HCT116 (cell line): ENCODE data around the gene ARMC12. TPM values are rescaled to one million over a fixed set of nuclear protein-coding genes. Genes with fewer than 3 reads are reported as not detected.

Experiments used
- ATAC-seq: fragments of 200-7000 bp; cut with Tn5 transposase; 2 replicates; pipeline ENCODE4 v1.9.1; 2020; ENCODE audit warnings: mild to moderate bottlenecking, moderate library complexity
- BruUV-seq: library from RNA; stranded (reverse); fragments of 400-500 nt; replicated peaks from 2 replicates; lab custom pipeline; 2021; lab: Mats Ljungman, UMichigan
- CTCF ChIA-PET: fragments of 300-600 bp; sonication (Branson Sonifier 250); formaldehyde crosslinking; loops from one replicate; lab custom pipeline; 2021; ENCODE audit warnings: antibody characterized with exemption; lab: Charles Lee
- POLR2A ChIA-PET: fragments of 300-600, 350-600 bp; sonication (Branson Sonifier 250); formaldehyde crosslinking; loops from one replicate; lab custom pipeline; 2021; ENCODE audit warnings: antibody characterized with exemption; lab: Charles Lee
- RAD21 ChIA-PET, 2 experiments: fragments of 300-600 bp; sonication (Branson Sonifier 250); formaldehyde crosslinking; loops; one replicate each; lab custom pipeline; 2023; ENCODE audit warnings: low total read pairs in 2 of 2; ENCODE audit not compliant: uncharacterized antibody in 2 of 2, unreplicated experiment in 2 of 2, low non-redundant PET in 1 of 2; lab: Charles Lee
- DNase-seq: peaks from one replicate; pipeline ENCODE4 v3.0.0-alpha.2; 2010; ENCODE audit warnings: low read depth, low spot score
- H2AFZ ChIP-seq: fragments of 200-600 bp; shearing (Covaris generic), sonication (generic); 2 replicates; pipeline ENCODE4 v1.6.1; 2017; ENCODE audit warnings: low read depth, mixed run types, mixed read lengths, antibody characterized with exemption, low read length; ENCODE audit not compliant: poor library complexity, severe bottlenecking
- H3K27ac ChIP-seq: 2 replicates; pipeline ENCODE4 v1.5.1; 2012; ENCODE audit warnings: low read depth, low read length
- H3K27me3 ChIP-seq: fragments of 200-600 bp; sonication (generic); 2 replicates; pipeline ENCODE4 v1.6.1; 2016; ENCODE audit warnings: mixed run types, low read length, mixed read lengths; ENCODE audit not compliant: insufficient read depth
- H3K36me3 ChIP-seq, 2 experiments: fragments of 200-500 bp in 1 of 2; fragments of 200-600 bp in 1 of 2; sonication (Bioruptor generic) in 1 of 2; sonication (generic) in 1 of 2; 2 replicates each; pipeline versions ENCODE4 v1.5.1 to v1.6.1; 2014 to 2016; ENCODE audit warnings: low read length in 2 of 2, inconsistent platforms in 1 of 2, mixed read lengths in 1 of 2, mixed run types in 1 of 2; ENCODE audit not compliant: insufficient read depth in 2 of 2, control insufficient read depth in 1 of 2
- H3K4me1 ChIP-seq, 2 experiments: fragments of 200-600 bp in 1 of 2; sonication (generic) in 1 of 2; 2 replicates each; pipeline versions ENCODE4 v1.5.1 to v1.6.1; 2012 to 2017; ENCODE audit warnings: low read length in 2 of 2, inconsistent platforms in 1 of 2, mild to moderate bottlenecking in 1 of 2, mixed read lengths in 1 of 2, mixed run types in 1 of 2, moderate library complexity in 1 of 2; ENCODE audit not compliant: insufficient read depth in 2 of 2, control insufficient read depth in 1 of 2
- H3K4me2 ChIP-seq: fragments of 200-600 bp; sonication (generic); 2 replicates; pipeline ENCODE4 v1.6.1; 2017; ENCODE audit warnings: mixed run types, low read length, mixed read lengths
- H3K4me3 ChIP-seq, 2 experiments: fragments of 200-600 bp in 1 of 2; sonication (generic) in 1 of 2; replicated peaks in 1 of 2; 2 replicates each; pipeline ENCODE4 v1.5.1; 2011 to 2016; ENCODE audit warnings: low read length in 2 of 2, control low read depth in 1 of 2, low read depth in 1 of 2, mild to moderate bottlenecking in 1 of 2, mixed read lengths in 1 of 2, mixed run types in 1 of 2
- H3K79me2 ChIP-seq: fragments of 200-600 bp; sonication (generic); 2 replicates; pipeline ENCODE4 v1.6.1; 2017; ENCODE audit warnings: mild to moderate bottlenecking, mixed run types, low read length, moderate library complexity, mixed read lengths; ENCODE audit not compliant: insufficient read depth
- H3K9ac ChIP-seq: fragments of 200-600 bp; sonication (generic); 2 replicates; pipeline ENCODE4 v1.6.1; 2016; ENCODE audit warnings: low read length, mixed read lengths
- H3K9me2 ChIP-seq: fragments of 200-600 bp; sonication (generic), shearing (Covaris generic); 2 replicates; pipeline ENCODE4 v1.6.1; 2017; ENCODE audit warnings: mixed run types, mild to moderate bottlenecking, moderate library complexity; ENCODE audit not compliant: insufficient read depth
- H3K9me3 ChIP-seq, 2 experiments: fragments of 200-500 bp in 1 of 2; fragments of 200-600 bp in 1 of 2; sonication (Bioruptor generic) in 1 of 2; sonication (generic) in 1 of 2; 2 replicates each; pipeline ENCODE4 v1.6.1; 2014 to 2017; ENCODE audit warnings: low read length in 2 of 2, mixed read lengths in 2 of 2, inconsistent platforms in 1 of 2, low read depth in 1 of 2, mild to moderate bottlenecking in 1 of 2, mixed run types in 1 of 2, moderate library complexity in 1 of 2; ENCODE audit not compliant: control insufficient read depth in 1 of 2, insufficient read depth in 1 of 2
- H4K20me1 ChIP-seq: fragments of 200-600 bp; sonication (generic), shearing (Covaris generic); 2 replicates; pipeline ENCODE4 v1.6.1; 2017; ENCODE audit warnings: mixed run types, mild to moderate bottlenecking, moderate library complexity; ENCODE audit not compliant: insufficient read depth
- CEBPB ChIP-seq: IDR thresholded peaks from 2 replicates; pipeline ENCODE4 v1.6.1; 2012; ENCODE audit warnings: low read depth
- EGR1 ChIP-seq: IDR thresholded peaks from 2 replicates; pipeline ENCODE4 v1.6.1; 2012; ENCODE audit warnings: low read depth
- ELF1 ChIP-seq: IDR thresholded peaks from 2 replicates; pipeline ENCODE4 v1.6.1; 2012; ENCODE audit warnings: low read depth, borderline replicate concordance
- EZH2 ChIP-seq: fragments of 200-600 bp; sonication (generic); IDR thresholded peaks from 2 replicates; pipeline ENCODE4 v1.6.1; 2017; ENCODE audit warnings: antibody characterized with exemption, mixed run types
- EZH2phosphoT487 ChIP-seq: fragments of 200-600 bp; IDR thresholded peaks from 2 replicates; pipeline ENCODE4 v1.6.1; 2018; ENCODE audit warnings: antibody characterized with exemption, borderline replicate concordance
- FOSL1 ChIP-seq: IDR thresholded peaks from 2 replicates; pipeline ENCODE4 v1.6.1; 2012; ENCODE audit warnings: low read depth
- POLR2A ChIP-seq: IDR thresholded peaks from 2 replicates; pipeline ENCODE4 v1.7.0; 2011; ENCODE audit warnings: borderline replicate concordance; ENCODE audit not compliant: insufficient read depth, insufficient read length; ENCODE audit errors: extremely low read depth
- POLR2AphosphoS5 ChIP-seq: IDR thresholded peaks from 2 replicates; pipeline ENCODE4 v1.6.1; 2011; ENCODE audit warnings: mild to moderate bottlenecking, low read depth, low read length, moderate library complexity
- REST ChIP-seq: IDR thresholded peaks from 2 replicates; pipeline ENCODE4 v1.6.1; 2012; ENCODE audit warnings: low read depth
- SRF ChIP-seq: IDR thresholded peaks from 2 replicates; pipeline ENCODE4 v1.6.1; 2012; ENCODE audit warnings: low read depth
- TCF7L2 ChIP-seq: IDR thresholded peaks from 2 replicates; pipeline ENCODE4 v1.7.0; 2011; ENCODE audit warnings: borderline replicate concordance, inconsistent platforms; ENCODE audit not compliant: insufficient read depth, insufficient read length; ENCODE audit errors: extremely low read depth
- YY1 ChIP-seq: IDR thresholded peaks from 2 replicates; pipeline ENCODE4 v1.6.1; 2011; ENCODE audit warnings: low read length, low read depth, moderate library complexity, mild to moderate bottlenecking; ENCODE audit not compliant: insufficient replicate concordance; ENCODE audit errors: extremely low read depth
- ZFX ChIP-seq: fragments of 450-650 bp; IDR thresholded peaks from 2 replicates; pipeline ENCODE4 v1.6.1; 2017
- ZNF274 ChIP-seq: fragments of 200-500 bp; sonication (Bioruptor generic); IDR thresholded peaks from 2 replicates; pipeline ENCODE4 v1.6.1; 2014; ENCODE audit warnings: mild to moderate bottlenecking, low read depth, low read length, inconsistent platforms
- intact Hi-C: fragments of 100-400 bp; cut with micrococcal nuclease; formaldehyde crosslinking; loops from 2 replicates; pipeline ENCODE4 v1.10.0; 2022
- total RNA-seq: library from RNA; stranded (reverse); gene quantifications from one replicate; pipeline ENCODE4 v1.2.1, GENCODE V29; 2021; ENCODE audit not compliant: unreplicated experiment
- TF ChIP-seq, protein P1 (sequence below), 3 experiments: fragments of 200-600 bp in 1 of 3; sonication (generic) in 1 of 3; IDR thresholded peaks in 2 of 3; conservative IDR thresholded peaks in 1 of 3; 2 replicates each; pipeline ENCODE4 v1.5.1; 2012 to 2017; ENCODE audit warnings: low read depth in 2 of 3, low read length in 2 of 3, antibody characterized with exemption in 1 of 3, borderline replicate concordance in 1 of 3, control low read depth in 1 of 3, mild to moderate bottlenecking in 1 of 3, mixed read lengths in 1 of 3, mixed run types in 1 of 3, moderate library complexity in 1 of 3; ENCODE audit not compliant: insufficient read depth in 1 of 3

The ARMC12 gene
- total RNA-seq, 1 experiment from 2014 or later: 0.79 TPM

DNA sequence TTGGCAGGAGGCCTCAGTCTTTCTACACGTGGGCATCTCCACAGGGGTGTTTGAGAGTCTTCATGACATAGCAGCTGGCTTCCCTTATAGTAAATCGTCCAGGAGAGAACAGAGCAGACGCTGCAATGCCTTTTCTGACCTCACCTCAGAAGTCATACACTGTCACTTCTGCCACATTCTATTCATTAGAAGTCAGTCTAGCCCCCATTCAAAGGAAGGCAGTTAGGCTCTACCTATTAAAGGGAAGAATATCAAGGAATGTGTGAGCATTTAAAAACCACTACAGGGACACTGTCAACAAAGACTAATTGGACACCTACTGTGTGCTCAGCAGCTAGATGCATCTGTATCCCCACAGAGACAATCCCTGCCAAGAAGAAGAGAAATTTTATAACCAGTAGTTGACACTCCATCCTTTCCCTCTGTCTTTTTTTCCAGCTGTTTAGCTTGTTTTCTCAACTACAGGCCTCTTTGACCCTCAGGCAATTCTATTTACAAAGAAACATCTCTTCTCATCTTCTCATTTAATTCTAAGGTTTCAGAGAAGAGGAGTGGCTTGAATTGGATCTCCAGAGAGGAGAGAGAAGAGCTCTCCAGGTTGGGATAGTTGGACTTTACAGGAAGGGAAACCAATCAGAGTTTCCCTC is 18.6 kb downstream of the ARMC12 start:
- DNase-seq (no peak), ATAC-seq (no peak)
- intact Hi-C loops: loop anchor here (5.0 kb wide), 2 partner anchors 173 to 233 kb away; no protein-coding TSS in a partner anchor
- H3K4me2 ChIP-seq: no peak overlapping the region
- no peaks in the 10 kb centered on the region for H3K9me2 ChIP-seq
- TF ChIP-seq ZFX: no peak
- TF ChIP-seq FOSL1: no peak
- TF ChIP-seq ZNF274: no peak
- no peak for TF ChIP-seq POLR2AphosphoS5
- no peak for TF ChIP-seq EGR1
- no peak for TF ChIP-seq SRF
- no peak for TF ChIP-seq EZH2phosphoT487
- TF ChIP-seq, protein P1, sequence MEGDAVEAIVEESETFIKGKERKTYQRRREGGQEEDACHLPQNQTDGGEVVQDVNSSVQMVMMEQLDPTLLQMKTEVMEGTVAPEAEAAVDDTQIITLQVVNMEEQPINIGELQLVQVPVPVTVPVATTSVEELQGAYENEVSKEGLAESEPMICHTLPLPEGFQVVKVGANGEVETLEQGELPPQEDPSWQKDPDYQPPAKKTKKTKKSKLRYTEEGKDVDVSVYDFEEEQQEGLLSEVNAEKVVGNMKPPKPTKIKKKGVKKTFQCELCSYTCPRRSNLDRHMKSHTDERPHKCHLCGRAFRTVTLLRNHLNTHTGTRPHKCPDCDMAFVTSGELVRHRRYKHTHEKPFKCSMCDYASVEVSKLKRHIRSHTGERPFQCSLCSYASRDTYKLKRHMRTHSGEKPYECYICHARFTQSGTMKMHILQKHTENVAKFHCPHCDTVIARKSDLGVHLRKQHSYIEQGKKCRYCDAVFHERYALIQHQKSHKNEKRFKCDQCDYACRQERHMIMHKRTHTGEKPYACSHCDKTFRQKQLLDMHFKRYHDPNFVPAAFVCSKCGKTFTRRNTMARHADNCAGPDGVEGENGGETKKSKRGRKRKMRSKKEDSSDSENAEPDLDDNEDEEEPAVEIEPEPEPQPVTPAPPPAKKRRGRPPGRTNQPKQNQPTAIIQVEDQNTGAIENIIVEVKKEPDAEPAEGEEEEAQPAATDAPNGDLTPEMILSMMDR (IDR thresholded peaks at IDR 0.05 in 2 of 3, conservative IDR thresholded peaks at IDR 0.05 in 1 of 3; ENCODE audit: borderline replicate concordance in 1 of 3, insufficient read depth in 1 of 3, low read depth in 2 of 3, low read length in 2 of 3): no peak
- TF ChIP-seq EZH2: no peak
- TF ChIP-seq POLR2A: no peak
- TF ChIP-seq ELF1: no peak
- TF ChIP-seq CEBPB: no peak
- no peak for TF ChIP-seq TCF7L2
- TF ChIP-seq YY1: no peak
- TF ChIP-seq REST: no peak
- ChIA-PET POLR2A (no interaction called here), CTCF (interaction anchor here (0.8 to 1.4 kb wide), 3 partner anchors 19 to 199 kb away, joined by 3 to 8 read pairs (median 4); partner anchors contain the start of gene ARMC12), RAD21 (no interaction called here)
- H3K27me3 ChIP-seq: no peaks in the 10 kb centered on the region
- H3K79me2 ChIP-seq: no peaks in the 10 kb centered on the region
- no peak overlapping the region for H3K9ac ChIP-seq
- BruUV-seq: no TSS peak
- H3K4me3 ChIP-seq: no peak overlapping the region
- H2AFZ ChIP-seq: peak overlapping the region; percentile 68
- no peaks in the 10 kb centered on the region for H3K9me3 ChIP-seq
- H3K27ac ChIP-seq: no peak overlapping the region
- H3K4me1 ChIP-seq: peaks cover 0 to 13% of the 10 kb centered on the region in 2 experiments; a peak in 1 of 4 replicates
- H3K36me3 ChIP-seq: no peaks in the 10 kb centered on the region
- H4K20me1 ChIP-seq: no peaks in the 10 kb centered on the region
